NB4 (cell line): ENCODE results near the gene CAMSAP1.

Experiments used
- POLR2A ChIP-seq: IDR thresholded peaks from 2 replicates; pipeline ENCODE4 v1.6.1; 2011; ENCODE audit warnings: mild to moderate bottlenecking; ENCODE audit not compliant: insufficient read length; ENCODE audit errors: extremely low read depth
- TF ChIP-seq, protein P1 (sequence below): IDR thresholded peaks from one replicate; pipeline ENCODE4 v1.5.1; 2012; ENCODE audit warnings: low read depth, low read length

DNA sequence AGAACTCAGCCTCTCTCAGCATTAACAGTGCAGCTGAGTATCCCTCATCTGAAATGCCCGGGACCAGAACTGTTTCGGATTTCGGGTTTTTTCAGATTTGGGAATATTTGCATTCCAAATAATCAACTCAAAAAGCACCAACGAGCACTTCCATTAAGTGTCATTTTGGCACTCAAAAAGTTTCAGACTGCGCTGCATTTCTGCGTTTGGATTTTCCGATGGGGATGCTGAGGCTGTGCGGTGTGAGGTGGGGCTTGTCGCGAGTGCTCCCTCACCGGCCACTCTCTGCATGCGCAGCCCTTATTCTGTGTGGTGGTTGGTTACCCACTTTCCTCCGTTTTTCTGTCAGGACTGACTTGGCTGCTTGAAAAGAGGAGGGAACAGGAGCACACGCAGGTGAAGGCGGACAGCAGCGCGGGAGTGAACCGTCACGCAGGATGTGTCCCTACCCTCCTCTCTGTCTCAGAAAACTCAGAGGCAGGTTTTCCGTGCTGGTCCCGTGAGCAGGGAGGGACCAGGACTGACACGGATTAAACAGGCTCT is 45.4 kb upstream of the CAMSAP1 start:
- TF ChIP-seq, protein P1, sequence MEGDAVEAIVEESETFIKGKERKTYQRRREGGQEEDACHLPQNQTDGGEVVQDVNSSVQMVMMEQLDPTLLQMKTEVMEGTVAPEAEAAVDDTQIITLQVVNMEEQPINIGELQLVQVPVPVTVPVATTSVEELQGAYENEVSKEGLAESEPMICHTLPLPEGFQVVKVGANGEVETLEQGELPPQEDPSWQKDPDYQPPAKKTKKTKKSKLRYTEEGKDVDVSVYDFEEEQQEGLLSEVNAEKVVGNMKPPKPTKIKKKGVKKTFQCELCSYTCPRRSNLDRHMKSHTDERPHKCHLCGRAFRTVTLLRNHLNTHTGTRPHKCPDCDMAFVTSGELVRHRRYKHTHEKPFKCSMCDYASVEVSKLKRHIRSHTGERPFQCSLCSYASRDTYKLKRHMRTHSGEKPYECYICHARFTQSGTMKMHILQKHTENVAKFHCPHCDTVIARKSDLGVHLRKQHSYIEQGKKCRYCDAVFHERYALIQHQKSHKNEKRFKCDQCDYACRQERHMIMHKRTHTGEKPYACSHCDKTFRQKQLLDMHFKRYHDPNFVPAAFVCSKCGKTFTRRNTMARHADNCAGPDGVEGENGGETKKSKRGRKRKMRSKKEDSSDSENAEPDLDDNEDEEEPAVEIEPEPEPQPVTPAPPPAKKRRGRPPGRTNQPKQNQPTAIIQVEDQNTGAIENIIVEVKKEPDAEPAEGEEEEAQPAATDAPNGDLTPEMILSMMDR = no peak
- TF ChIP-seq POLR2A = no peak
